GM19455 (cell line): Measurements from ENCODE around the gene OR52M1.

Experiments
- ATAC-seq: cut with Tn5 transposase; IDR thresholded peaks from one replicate; pipeline ENCODE4 v1.9.1; 2021; ENCODE audit not compliant: unreplicated experiment

Gene OR52M1

GRCh38 chr11:4565371-4565770, 20.4 kb downstream of the OR52M1 start:
- no peak for ATAC-seq

- ATAC-seq: no peak
These were observed 24.1 kb downstream of the OR52M1 start for GRCh38 chr11:4569075-4569474.

GRCh38 chr11:4576880-4577279, 31.9 kb downstream of the OR52M1 start:
- no peak for ATAC-seq

- no peak for ATAC-seq
These were observed 32.8 kb downstream of the OR52M1 start for GRCh38 chr11:4577761-4578160.

GRCh38 chr11:4578624-4579023, 33.6 kb downstream of the OR52M1 start:
- ATAC-seq: no peak

GRCh38 chr11:4580124-4580523, 35.1 kb downstream of the OR52M1 start:
- no peak for ATAC-seq

GRCh38 chr11:4581443-4581842, 36.5 kb downstream of the OR52M1 start, which contains the start of gene OR52I2:
Gene OR52I2 (plus strand): TSS chr11:4581743.
- no peak for ATAC-seq

- ATAC-seq: no peak
These were observed 44.0 kb downstream of the OR52M1 start for GRCh38 chr11:4589017-4589416.

GRCh38 chr11:4593739-4594138, 48.7 kb downstream of the OR52M1 start, which contains the start of gene OR52I1:
Gene OR52I1 (plus strand): TSS chr11:4594039. CDS start chr11:4594039, 0 bp downstream.
- no peak for ATAC-seq
